Left ventricle myocardium inferior (tissue), 1 donor: ENCODE results near the gene BEAN1. TPM values are rescaled to one million over a fixed set of nuclear protein-coding genes. Genes with fewer than 3 reads are reported as not detected.
A peak's percentile ranks its signal among the peaks of the same experiment; 100 is the strongest.

Experiments
- DNase-seq: peaks from one replicate; pipeline ENCODE4 v3.0.0-alpha.2; 2020
- H3K27ac ChIP-seq: fragments of 200-600 bp; replicated peaks from 2 replicates; pipeline ENCODE4 v1.8.0; 2021
- H3K27me3 ChIP-seq: fragments of 200-600 bp; 2 replicates; pipeline ENCODE4 v1.8.0; 2021; ENCODE audit warnings: low read depth
- H3K36me3 ChIP-seq: fragments of 200-600 bp; 2 replicates; pipeline ENCODE4 v1.8.0; 2021
- H3K4me1 ChIP-seq: fragments of 200-600 bp; 2 replicates; pipeline ENCODE4 v1.8.0; 2021
- H3K4me3 ChIP-seq: fragments of 200-600 bp; 2 replicates; pipeline ENCODE4 v1.8.0; 2021; ENCODE audit warnings: mild to moderate bottlenecking, moderate library complexity
- H3K9me3 ChIP-seq: fragments of 200-600 bp; replicated peaks from 2 replicates; pipeline ENCODE4 v1.8.0; 2021
- intact Hi-C: fragments of 100-400 bp; cut with micrococcal nuclease; formaldehyde crosslinking; loops from one replicate; pipeline ENCODE4 v1.11.0; 2022
- long read RNA-seq: library from polyadenylated mRNA; unstranded; transcript quantifications from one replicate; pipeline ENCODE4 v2.0.0, GENCODE V29; 2021
- total RNA-seq: library from RNA; stranded (reverse); fragmentation: NEBNext Ultra II Directional; extraction: Animal tissue kit (Norgen Biotek cat#: 25700); gene quantifications from one replicate; pipeline ENCODE4 v1.2.1, GENCODE V29; 2021
- TF ChIP-seq, protein P1 (sequence below): fragments of 200-600 bp; IDR thresholded peaks from 2 replicates; pipeline ENCODE4 v1.8.0; 2021; ENCODE audit warnings: antibody characterized with exemption, mild to moderate bottlenecking, borderline replicate concordance
- donor health status: DM: no; HTN: yes; CAD: no; lungs with severe emphysema.

BEAN1 gene, protein sequence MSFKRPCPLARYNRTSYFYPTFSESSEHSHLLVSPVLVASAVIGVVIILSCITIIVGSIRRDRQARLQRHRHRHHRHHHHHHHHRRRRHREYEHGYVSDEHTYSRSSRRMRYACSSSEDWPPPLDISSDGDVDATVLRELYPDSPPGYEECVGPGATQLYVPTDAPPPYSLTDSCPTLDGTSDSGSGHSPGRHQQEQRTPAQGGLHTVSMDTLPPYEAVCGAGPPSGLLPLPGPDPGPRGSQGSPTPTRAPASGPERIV
- total RNA-seq = 0.33 TPM
- long read RNA-seq, partial matches to known transcripts = 0 of 2 reads
- long read RNA-seq, other reads (novel, unspliced or antisense) = 1 of 2 reads

DNA sequence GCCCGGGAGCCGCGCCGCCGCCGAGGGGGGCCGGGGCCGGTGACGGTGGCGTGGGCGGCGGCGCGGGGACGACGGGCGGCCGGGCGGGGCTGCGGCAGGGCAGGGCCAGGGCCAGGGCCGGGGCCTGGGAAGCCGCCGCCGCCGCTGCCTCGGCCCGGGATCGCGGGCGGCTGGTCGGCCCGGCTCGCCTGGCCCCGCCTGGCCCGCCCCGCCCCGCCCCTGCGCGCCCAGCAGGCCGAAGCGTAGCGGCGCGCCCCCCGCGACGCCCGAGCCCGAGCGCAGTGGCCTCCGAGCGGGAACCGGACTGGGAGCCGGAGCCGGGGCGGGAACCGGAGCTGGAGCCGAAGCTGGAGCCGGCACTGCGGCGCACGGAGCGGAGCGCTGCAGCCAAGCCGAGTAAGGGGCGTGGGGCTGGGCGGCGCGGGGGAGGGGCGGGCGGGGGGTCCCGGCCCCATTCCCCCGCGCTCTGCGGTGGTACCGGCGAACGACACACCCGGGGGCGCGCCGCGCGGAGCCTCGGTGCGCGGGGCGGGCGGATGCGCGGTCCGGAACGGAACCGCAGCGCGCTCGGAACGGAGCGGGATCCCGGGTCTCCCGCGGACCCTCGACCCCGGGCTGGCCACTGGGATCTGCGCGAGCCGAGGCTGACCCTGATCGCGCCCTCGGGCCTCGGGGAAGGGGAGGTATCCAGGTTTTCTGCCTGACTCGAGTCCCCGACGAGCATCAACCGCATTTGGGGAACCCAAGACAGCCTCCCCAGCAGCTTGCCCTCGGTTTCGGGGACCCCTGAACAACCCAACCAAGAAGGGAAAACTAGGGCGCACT lies at the start of gene BEAN1:
Gene BEAN1 (plus strand): TSS at position 260 of the 825 bp plus-strand sequence. CDS start 10,382 bp downstream, outside the sequence.
- DNase-seq = peak; percentile 36
- intact Hi-C loops = no loop called here
- Histone ChIP-seq H3K36me3 (no peaks in the 10 kb centered on the region), H3K27ac (no peak within 1 kb of the TSS), H3K4me3 (peak within 1 kb of the TSS; percentile 70), H3K4me1 (peaks cover 22% of the 10 kb centered on the region), H3K9me3 (no peaks in the 10 kb centered on the region), H3K27me3 (peaks cover 30% of the 10 kb centered on the region)
- TF ChIP-seq, protein P1, sequence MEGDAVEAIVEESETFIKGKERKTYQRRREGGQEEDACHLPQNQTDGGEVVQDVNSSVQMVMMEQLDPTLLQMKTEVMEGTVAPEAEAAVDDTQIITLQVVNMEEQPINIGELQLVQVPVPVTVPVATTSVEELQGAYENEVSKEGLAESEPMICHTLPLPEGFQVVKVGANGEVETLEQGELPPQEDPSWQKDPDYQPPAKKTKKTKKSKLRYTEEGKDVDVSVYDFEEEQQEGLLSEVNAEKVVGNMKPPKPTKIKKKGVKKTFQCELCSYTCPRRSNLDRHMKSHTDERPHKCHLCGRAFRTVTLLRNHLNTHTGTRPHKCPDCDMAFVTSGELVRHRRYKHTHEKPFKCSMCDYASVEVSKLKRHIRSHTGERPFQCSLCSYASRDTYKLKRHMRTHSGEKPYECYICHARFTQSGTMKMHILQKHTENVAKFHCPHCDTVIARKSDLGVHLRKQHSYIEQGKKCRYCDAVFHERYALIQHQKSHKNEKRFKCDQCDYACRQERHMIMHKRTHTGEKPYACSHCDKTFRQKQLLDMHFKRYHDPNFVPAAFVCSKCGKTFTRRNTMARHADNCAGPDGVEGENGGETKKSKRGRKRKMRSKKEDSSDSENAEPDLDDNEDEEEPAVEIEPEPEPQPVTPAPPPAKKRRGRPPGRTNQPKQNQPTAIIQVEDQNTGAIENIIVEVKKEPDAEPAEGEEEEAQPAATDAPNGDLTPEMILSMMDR = no peak

DNA sequence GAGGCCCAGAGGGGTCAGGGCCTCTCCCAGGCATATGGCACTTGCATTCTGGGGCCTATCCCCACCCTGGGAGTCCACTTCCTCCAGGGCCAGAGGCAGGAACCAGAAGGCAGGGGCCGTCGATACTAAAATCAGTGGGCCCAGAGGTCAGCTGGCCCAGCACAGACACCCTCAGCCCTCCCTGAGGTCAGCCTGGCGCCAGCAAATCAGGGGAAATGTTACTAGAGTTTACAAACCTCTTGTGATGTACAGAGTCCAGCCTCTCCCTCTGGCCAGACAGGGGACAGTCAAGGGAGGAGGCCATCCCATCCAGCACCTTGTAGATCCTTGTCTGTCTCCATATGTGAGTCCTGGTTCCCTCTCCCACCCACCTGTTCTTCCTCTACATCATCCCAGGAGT lies 49.8 kb upstream of the BEAN1 start:
- DNase-seq = no peak
- Histone ChIP-seq H3K4me1 (peaks cover 73% of the 10 kb centered on the region), H3K27me3 (no peaks in the 10 kb centered on the region), H3K36me3 (no peaks in the 10 kb centered on the region), H3K9me3 (no peaks in the 10 kb centered on the region), H3K27ac (peak overlapping the region; percentile 75), H3K4me3 (peak overlapping the region; percentile 30)
- intact Hi-C loops = no loop called here
- TF ChIP-seq, protein P1 = no peak

DNA sequence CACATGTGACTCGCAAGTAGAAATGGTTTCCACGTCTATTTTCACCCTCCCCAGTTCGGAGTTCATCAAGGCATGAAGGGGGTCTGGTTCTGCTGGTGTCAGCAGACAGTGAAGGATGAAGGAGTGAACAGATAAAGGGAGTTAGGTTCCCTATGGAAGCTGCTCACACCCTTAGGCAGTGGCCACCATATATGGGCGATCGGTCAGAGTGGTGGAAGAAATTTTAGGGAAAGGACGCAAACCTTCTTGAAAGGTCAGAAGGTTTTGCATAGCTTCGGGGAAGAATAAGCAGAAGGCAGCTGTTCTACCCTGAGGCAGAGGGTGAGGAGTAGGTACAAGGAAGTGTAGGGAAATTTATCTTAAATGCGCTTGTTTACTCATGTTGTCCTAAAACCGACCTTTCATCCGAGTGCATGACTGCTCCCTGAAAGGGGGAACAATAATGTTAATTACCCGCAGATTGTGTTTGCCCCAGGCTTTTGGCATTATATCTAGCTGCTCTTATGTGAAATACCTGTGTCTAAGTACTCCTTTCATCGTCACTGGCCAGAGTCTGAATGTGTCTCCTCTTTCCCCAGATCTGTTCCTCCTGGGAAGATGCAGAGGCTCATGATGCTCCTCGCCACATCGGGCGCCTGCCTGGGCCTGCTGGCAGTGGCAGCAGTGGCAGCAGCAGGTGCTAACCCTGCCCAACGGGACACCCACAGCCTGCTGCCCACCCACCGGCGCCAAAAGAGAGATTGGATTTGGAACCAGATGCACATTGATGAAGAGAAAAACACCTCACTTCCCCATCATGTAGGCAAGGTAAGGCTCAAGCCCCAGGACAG lies 48.1 kb upstream of the BEAN1 start:
- no peaks in the 10 kb centered on the region for H3K9me3 ChIP-seq
- H3K36me3 ChIP-seq = no peaks in the 10 kb centered on the region
- intact Hi-C loops = no loop called here
- TF ChIP-seq, protein P1 = no peak
- H3K27me3 ChIP-seq = no peaks in the 10 kb centered on the region
- no peak overlapping the region for H3K4me3 ChIP-seq
- DNase-seq = no peak
- peaks cover 76% of the 10 kb centered on the region for H3K4me1 ChIP-seq
- peak overlapping the region; percentile 39 for H3K27ac ChIP-seq

DNA sequence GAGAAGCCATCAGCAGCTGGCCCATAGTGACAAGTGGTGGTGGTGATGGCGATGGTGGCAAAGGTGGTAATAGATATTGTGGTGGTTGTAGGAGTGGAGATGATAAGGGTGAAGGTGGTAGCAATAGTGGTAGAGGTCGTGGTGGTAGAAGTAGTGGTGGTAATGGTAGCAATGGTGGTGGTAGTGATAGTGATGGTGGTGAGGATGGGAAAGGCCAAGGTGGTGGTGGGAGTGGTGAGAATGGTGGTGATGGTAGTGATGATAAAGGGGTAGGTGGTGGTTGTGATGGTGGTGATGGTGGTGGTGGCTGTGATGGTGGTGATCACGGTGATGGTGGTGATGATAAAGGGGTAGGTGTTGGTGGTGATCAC lies 47.5 kb upstream of the BEAN1 start:
- Histone ChIP-seq H3K9me3 (no peaks in the 10 kb centered on the region), H3K4me3 (no peak overlapping the region), H3K4me1 (peaks cover 75% of the 10 kb centered on the region), H3K36me3 (no peaks in the 10 kb centered on the region), H3K27ac (no peak overlapping the region), H3K27me3 (no peaks in the 10 kb centered on the region)
- DNase-seq = no peak
- TF ChIP-seq, protein P1 = no peak
- intact Hi-C loops = no loop called here

DNA sequence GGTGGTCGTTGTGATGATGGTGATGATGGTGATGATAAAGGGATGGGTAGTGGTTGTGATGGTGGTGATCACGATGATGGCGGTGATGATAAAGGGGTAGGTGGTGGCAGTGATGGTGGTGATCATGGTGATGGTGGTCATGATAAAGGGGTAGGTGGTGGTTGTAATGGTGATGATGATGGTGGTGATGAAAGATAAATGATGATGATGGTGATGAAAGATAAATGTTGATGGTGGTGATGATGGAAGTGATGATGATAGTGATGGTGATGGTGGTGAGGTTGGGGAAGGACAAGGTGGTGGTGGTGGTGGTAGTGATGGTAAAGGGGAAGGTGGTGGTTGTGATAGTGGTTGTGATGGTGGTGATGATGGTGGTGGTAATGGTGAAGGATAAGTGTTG lies 46.7 kb upstream of the BEAN1 start:
- intact Hi-C loops = no loop called here
- no peaks in the 10 kb centered on the region for H3K9me3 ChIP-seq
- no peaks in the 10 kb centered on the region for H3K27me3 ChIP-seq
- no peak overlapping the region for H3K27ac ChIP-seq
- peaks cover 77% of the 10 kb centered on the region for H3K4me1 ChIP-seq
- H3K36me3 ChIP-seq = no peaks in the 10 kb centered on the region
- DNase-seq = no peak
- no peak overlapping the region for H3K4me3 ChIP-seq
- TF ChIP-seq, protein P1 = no peak
